K562 (cell line): ENCODE measurements around the gene ZC3H18. TPM values are rescaled to one million over a fixed set of nuclear protein-coding genes. Genes with fewer than 3 reads are reported as not detected.

Experiments
- CGGBP1 ChIP-seq: fragments of 250-450 bp; sonication (Bioruptor Pico); IDR thresholded peaks from 2 replicates; pipeline ENCODE4 v1.9.0; 2021; ENCODE audit warnings: mild to moderate bottlenecking
- CTBP1 ChIP-seq: fragments of 450-650 bp; IDR thresholded peaks from 2 replicates; pipeline ENCODE4 v1.6.1; 2016; ENCODE audit warnings: borderline replicate concordance
- DACH1 ChIP-seq: fragments of 450-650 bp; IDR thresholded peaks from 2 replicates; pipeline ENCODE4 v1.6.1; 2018; ENCODE audit not compliant: partially characterized antibody
- ELF1 ChIP-seq: fragments of 200-800 bp; sonication (Bioruptor generic); IDR thresholded peaks from 2 replicates; pipeline ENCODE4 v1.6.1; 2016; ENCODE audit warnings: missing genetic modification characterization, missing compliant biosample characterization
- HDAC1 ChIP-seq, 2 experiments: fragments of 450-650 bp; IDR thresholded peaks; 2 replicates each; pipeline ENCODE4 v1.6.1; 2016 to 2017; ENCODE audit warnings: inconsistent platforms in 1 of 2, mild to moderate bottlenecking in 1 of 2, moderate library complexity in 1 of 2
- HMG20B ChIP-seq: fragments of 250-450 bp; sonication (Bioruptor Pico); IDR thresholded peaks from 2 replicates; pipeline ENCODE4 v1.5.0; 2021; ENCODE audit warnings: mild to moderate bottlenecking
- HOXB6 ChIP-seq: fragments of 250-450 bp; sonication (Bioruptor Pico); IDR thresholded peaks from 2 replicates; pipeline ENCODE4 v1.5.1; 2022; ENCODE audit warnings: mild to moderate bottlenecking, borderline replicate concordance
- MBD1 ChIP-seq: fragments of 250-450 bp; sonication (Bioruptor Pico); IDR thresholded peaks from 2 replicates; pipeline ENCODE4 v1.8.0; 2022; ENCODE audit warnings: inconsistent platforms
- NONO ChIP-seq, 2 experiments: fragments of 200-400 bp in 1 of 2; fragments of 450-650 bp in 1 of 2; formaldehyde crosslinking in 1 of 2; IDR thresholded peaks; 2 replicates each; pipeline ENCODE4 v1.6.1; 2017; ENCODE audit warnings: low read depth in 2 of 2, mild to moderate bottlenecking in 2 of 2, moderate library complexity in 2 of 2, low read length in 1 of 2
- NR0B1 ChIP-seq: fragments of 450-650 bp; IDR thresholded peaks from one replicate; pipeline ENCODE4 v1.6.1; 2018; ENCODE audit warnings: mild to moderate bottlenecking, moderate library complexity; ENCODE audit not compliant: partially characterized antibody
- NRF1 ChIP-seq, 2 experiments: fragments of 450-650 bp; IDR thresholded peaks in 1 of 2; conservative IDR thresholded peaks in 1 of 2; 2 replicates each; pipeline ENCODE4 v1.6.1; 2014; ENCODE audit warnings: mild to moderate bottlenecking in 2 of 2
- PATZ1 ChIP-seq: fragments of 250-450 bp; sonication (Bioruptor Pico); IDR thresholded peaks from 2 replicates; pipeline ENCODE4 v1.5.0; 2020; ENCODE audit warnings: mild to moderate bottlenecking, borderline replicate concordance
- PHF8 ChIP-seq: fragments of 200-600 bp; sonication (generic); IDR thresholded peaks from 2 replicates; pipeline ENCODE4 v1.6.1; 2012; ENCODE audit warnings: mixed run types, mild to moderate bottlenecking, inconsistent platforms, low read length, moderate library complexity, borderline replicate concordance
- RBM34 ChIP-seq: fragments of 200-400 bp; formaldehyde crosslinking; IDR thresholded peaks from 2 replicates; pipeline ENCODE4 v1.6.1; 2018; ENCODE audit warnings: low read length, borderline replicate concordance; ENCODE audit not compliant: insufficient read depth
- RBM39 ChIP-seq: fragments of 200-400 bp; formaldehyde crosslinking; optimal IDR thresholded peaks from 2 replicates; pipeline ENCODE3; 2018; ENCODE audit warnings: low read depth, low read length
- RNF2 ChIP-seq: sonication (generic); IDR thresholded peaks from 2 replicates; pipeline ENCODE4 v1.6.1; 2016
- SREBF2 ChIP-seq: sonication (generic); formaldehyde crosslinking; IDR thresholded peaks from 2 replicates; pipeline ENCODE4 v1.4.0; 2020; ENCODE audit warnings: mild to moderate bottlenecking, missing genetic modification reagents
- SUPT5H ChIP-seq: fragments of 450-650 bp; IDR thresholded peaks from 2 replicates; pipeline ENCODE4 v1.6.1; 2016
- TBP ChIP-seq: optimal IDR thresholded peaks from 2 replicates; pipeline ENCODE3; 2011; ENCODE audit warnings: low read depth, low read length, improper control_type of control experiment
- ZNF143 ChIP-seq: sonication (generic); formaldehyde crosslinking; IDR thresholded peaks from 2 replicates; pipeline ENCODE4 v1.9.0; 2022; ENCODE audit warnings: mild to moderate bottlenecking, missing genetic modification reagents
- ZNF253 ChIP-seq: fragments of 250-450 bp; sonication (Bioruptor Pico); conservative IDR thresholded peaks from 2 replicates; pipeline ENCODE4 v1.6.1; 2021; ENCODE audit warnings: mild to moderate bottlenecking
- ZNF277 ChIP-seq: fragments of 250-450 bp; sonication (Bioruptor Pico); IDR thresholded peaks from 2 replicates; pipeline ENCODE4 v1.8.0; 2022; ENCODE audit warnings: inconsistent platforms, mild to moderate bottlenecking, moderate library complexity, borderline replicate concordance
- ZNF586 ChIP-seq: fragments of 450-650 bp; formaldehyde crosslinking; conservative IDR thresholded peaks from 2 replicates; pipeline ENCODE4 v1.4.0; 2020; ENCODE audit warnings: mild to moderate bottlenecking, moderate library complexity
- polyA plus RNA-seq, 8 experiments: library from polyadenylated mRNA; depleted of rRNA in 4 of 8; stranded (reverse) in 5 of 8; unstranded in 3 of 8; fragments of >200 nt; fragmentation: Nextera tagmentation in 2 of 8; fragmentation: Illumina TruSeq in 1 of 8; extraction: Ambion mirVana in 2 of 8; extraction: Trizol in 1 of 8; gene quantifications; 2 replicates each; pipeline versions ENCODE4 v1.2.1 to v1.2.3, GENCODE V29; 2011 to 2014; ENCODE audit warnings: inconsistent platforms in 1 of 8, missing spikeins in 1 of 8
- total RNA-seq, 7 experiments: library from RNA; depleted of rRNA in 6 of 7; stranded (reverse); fragments of >200 nt in 6 of 7; fragmentation: Illumina TruSeq in 2 of 7; extraction: Trizol in 2 of 7; gene quantifications; 2 replicates each; pipeline versions ENCODE4 v1.2.1 to v1.2.3, GENCODE V29; 2011 to 2021; ENCODE audit warnings: low replicate concordance in 1 of 7

ZC3H18 gene
- total and polyA plus RNA-seq, 9 of the 15 experiments (the other 6 are each of a cell fraction or from before 2014, with no cell fraction given): 1.7 to 88.7 (median 26.9) TPM

GRCh38 chr16:88560714-88561484, 9.3 kb upstream of the ZC3H18 start (continued):
- TF ChIP-seq ZNF586 (CRISPR knock-in tag) (no peak), ZNF277 (CRISPR knock-in tag) (no peak), RBM39 (no peak), DACH1 (no peak), HOXB6 (CRISPR knock-in tag) (no peak), MBD1 (CRISPR knock-in tag) (no peak), SREBF2 (CRISPR knock-in tag) (peak; percentile 91; the same call in 1 of the 2 replicates), CGGBP1 (CRISPR knock-in tag) (no peak), ZNF253 (no peak), PHF8 (no peak), CTBP1 (no peak), SUPT5H (no peak), HMG20B (no peak), NR0B1 (no peak), RNF2 (no peak), ZNF143 (CRISPR knock-in tag) (peak; percentile 60), PATZ1 (CRISPR knock-in tag) (no peak), HDAC1 (IDR thresholded peaks at IDR 0.05) (peak in 1 of 2 experiments; percentile 98; a peak in 2 of 4 replicates), ELF1 (no peak), TBP (no peak), NRF1 (conservative IDR thresholded peaks at IDR 0.05 in 1 of 2, IDR thresholded peaks at IDR 0.05 in 1 of 2) (no peak), NONO (IDR thresholded peaks at IDR 0.05; ENCODE audit: low read depth in 2 of 2, low read length in 1 of 2) (no peak), RBM34 (no peak)
